Measurements from ENCODE around the gene LTBP1. TPM values are rescaled to one million over a fixed set of nuclear protein-coding genes. Genes with fewer than 3 reads are reported as not detected.

The LTBP1 gene
- total and polyA plus RNA-seq, 10 of the 15 experiments (the other 5 are each of a cell fraction or from before 2014, with no cell fraction given): 0.01 to 0.28 (median 0.12) TPM; not detected in 2

- TF ChIP-seq ZNF207 (IDR thresholded peaks at IDR 0.05; ENCODE audit: borderline replicate concordance): no peak
- no peak for TF ChIP-seq ZNF384 (IDR thresholded peaks at IDR 0.05; ENCODE audit: borderline replicate concordance, low read depth, low read length)
- TF ChIP-seq TAF1 (IDR thresholded peaks at IDR 0.05; ENCODE audit: borderline replicate concordance, low read depth, low read length): no peak
- no peak for TF ChIP-seq BRCA1 (IDR thresholded peaks at IDR 0.05; ENCODE audit: low read depth, low read length)
- no peak for TF ChIP-seq KAT2A (conservative IDR thresholded peaks at IDR 0.05; ENCODE audit: control insufficient read depth, low read depth, low read length)
- TF ChIP-seq HDAC6 (IDR thresholded peaks at IDR 0.05; ENCODE audit: unreplicated experiment): no peak
Measured at GRCh38 chr2:33320573-33320972, 373.8 kb downstream of the LTBP1 start (continued).

GRCh38 chr2:33321236-33321771, 374.6 kb downstream of the LTBP1 start:
- ChIA-PET SMC1A (ENCODE audit: uncharacterized antibody, unreplicated experiment) (no interaction called here), POLR2A (no interaction called here), CTCF (interaction anchor here (0.7 to 1.2 kb wide), 2 partner anchors 11 to 17 kb away, joined by 3 to 6 read pairs; no protein-coding TSS in a partner anchor), RAD21 (ENCODE audit: unreplicated experiment) (no interaction called here)
- under 1% methylated on average over 8 of the region's 8 CpGs for WGBS (ENCODE audit: insufficient coverage, insufficient replicate concordance, low lambda C conversion rate, missing lambda C conversion rate)
- Histone ChIP-seq H3K36me3 (ENCODE audit: control insufficient read depth in 2 of 2, insufficient read depth in 2 of 2, low read length in 1 of 2) (no peaks in the 10 kb centered on the region), H3K4me1 (ENCODE audit: control insufficient read depth, insufficient read depth, low read length) (peaks cover 8% of the 10 kb centered on the region), H3K4me2 (ENCODE audit: control insufficient read depth, insufficient read depth) (0 out of 2 replicates have a peak overlapping the region, but pooled peaks have one; percentile 7), H3K79me2 (ENCODE audit: control insufficient read depth, insufficient read depth, low read length) (no peaks in the 10 kb centered on the region), H3K27ac (ENCODE audit: control insufficient read depth, insufficient read depth) (no peak overlapping the region), H3K9ac (ENCODE audit: control insufficient read depth, insufficient read depth, low read length) (no peak overlapping the region), H3K9me3 (replicated peaks; ENCODE audit: control insufficient read depth, insufficient read depth, low read length) (no peaks in the 10 kb centered on the region), H3K27me3 (replicated peaks in 1 of 2; ENCODE audit: control insufficient read depth in 2 of 2, insufficient read depth in 2 of 2, low read length in 1 of 2) (peaks cover 0 to 3% of the 10 kb centered on the region in 2 experiments; a peak in 1 of 4 replicates), H4K20me1 (ENCODE audit: control insufficient read depth, insufficient read depth) (no peaks in the 10 kb centered on the region), H2AFZ (ENCODE audit: control insufficient read depth, low read depth, low read length) (no peak overlapping the region), H3K4me3 (no peak overlapping the region)
- in situ Hi-C loops (cut with MboI): no loop called here
- no TSS peak for BruUV-seq (replicated peaks)
- ATAC-seq (peak; percentile 85), FAIRE-seq (peak; percentile 59), DNase-seq (ENCODE audit: low read depth, low spot score) (peak; percentile 2)
- intact Hi-C loops (cut with micrococcal nuclease; ENCODE audit: unreplicated experiment): no loop called here
- TF ChIP-seq NR2C1 (IDR thresholded peaks at IDR 0.05): no peak
- TF ChIP-seq EED (IDR thresholded peaks at IDR 0.05; ENCODE audit: low read depth): peak; percentile 74
- TF ChIP-seq ESRRA (IDR thresholded peaks at IDR 0.05; ENCODE audit: low read length): no peak
- no peak for TF ChIP-seq ZBTB11 (CRISPR knock-in tag; IDR thresholded peaks at IDR 0.05)
- TF ChIP-seq PKNOX1 (IDR thresholded peaks at IDR 0.05): no peak
- no peak for TF ChIP-seq ZNF592 (IDR thresholded peaks at IDR 0.05)
- TF ChIP-seq HDGF (IDR thresholded peaks at IDR 0.05): no peak
- peak; percentile 61 to 65; a peak in 3 of 4 replicates for TF ChIP-seq IKZF2 (IDR thresholded peaks at IDR 0.05)

All from GM12878 (cell line).